NT2/D1 (cell line): Measurements from ENCODE around the gene ARL5B.

Experiments
- DNase-seq: peaks from one replicate; pipeline ENCODE4 v3.0.0-alpha.2; 2011; ENCODE audit warnings: low read depth, low spot score
- H3K27me3 ChIP-seq: 2 replicates; pipeline ENCODE4 v1.6.0; 2011; ENCODE audit warnings: mild to moderate bottlenecking; ENCODE audit not compliant: insufficient read length, insufficient read depth
- H3K36me3 ChIP-seq: 2 replicates; pipeline ENCODE4 v1.6.1; 2011; ENCODE audit warnings: mild to moderate bottlenecking, low read length, mixed read lengths; ENCODE audit not compliant: insufficient read depth, insufficient read length
- H3K4me1 ChIP-seq: 2 replicates; pipeline ENCODE4 v1.5.1; 2011; ENCODE audit not compliant: insufficient read depth, insufficient read length
- H3K4me3 ChIP-seq: 2 replicates; pipeline ENCODE4 v1.5.1; 2011; ENCODE audit warnings: low read depth; ENCODE audit not compliant: insufficient read length
- H3K9ac ChIP-seq: 2 replicates; pipeline ENCODE4 v1.6.0; 2011; ENCODE audit warnings: low read depth; ENCODE audit not compliant: insufficient read length
- H3K9me3 ChIP-seq: 2 replicates; pipeline ENCODE4 v1.5.1; 2011; ENCODE audit warnings: mild to moderate bottlenecking, low read length; ENCODE audit not compliant: insufficient read depth
- SUZ12 ChIP-seq: IDR thresholded peaks from 2 replicates; pipeline ENCODE4 v1.6.1; 2011; ENCODE audit not compliant: insufficient read length, insufficient read depth; ENCODE audit errors: extremely low read depth
- YY1 ChIP-seq: IDR thresholded peaks from 2 replicates; pipeline ENCODE4 v1.6.1; 2011; ENCODE audit not compliant: insufficient read length, insufficient read depth
- ZNF274 ChIP-seq: IDR thresholded peaks from 2 replicates; pipeline ENCODE4 v1.6.1; 2011; ENCODE audit warnings: mild to moderate bottlenecking, low read depth, low read length

Gene ARL5B

GRCh38 chr10:18718991-18719390 lies 59.8 kb downstream of the ARL5B start:
- Histone ChIP-seq H3K4me3 (no peak overlapping the region), H3K27me3 (no peaks in the 10 kb centered on the region), H3K9ac (no peak overlapping the region), H3K36me3 (no peaks in the 10 kb centered on the region), H3K9me3 (no peaks in the 10 kb centered on the region), H3K4me1 (no peaks in the 10 kb centered on the region)
- no peak for DNase-seq
- TF ChIP-seq YY1 (no peak), SUZ12 (no peak), ZNF274 (no peak)

GRCh38 chr10:18719811-18720210 lies 60.6 kb downstream of the ARL5B start:
- no peaks in the 10 kb centered on the region for H3K36me3 ChIP-seq
- no peak for DNase-seq
- no peaks in the 10 kb centered on the region for H3K9me3 ChIP-seq
- TF ChIP-seq YY1 (no peak), ZNF274 (no peak), SUZ12 (no peak)
- H3K4me3 ChIP-seq: no peak overlapping the region
- H3K4me1 ChIP-seq: no peaks in the 10 kb centered on the region
- H3K27me3 ChIP-seq: no peaks in the 10 kb centered on the region
- no peak overlapping the region for H3K9ac ChIP-seq

DNA sequence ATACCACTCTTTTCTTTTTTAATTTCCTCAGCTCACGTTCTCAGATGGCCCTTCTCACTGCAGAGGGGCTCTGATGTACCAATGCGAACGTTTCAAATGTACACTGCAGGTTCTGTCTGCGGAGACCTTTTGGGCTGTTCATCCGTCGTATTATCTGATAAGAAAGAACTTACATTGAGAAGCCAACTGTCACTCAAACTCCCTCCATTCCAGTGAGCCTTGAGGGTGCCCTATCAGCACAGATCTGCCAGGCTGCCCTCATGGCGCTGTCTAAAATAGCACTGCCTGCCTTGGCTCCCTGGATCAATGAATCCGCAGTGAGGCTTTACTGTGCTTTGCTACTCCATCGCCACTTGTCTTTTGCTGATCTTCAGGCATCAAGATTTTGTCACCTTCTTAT lies 61.8 kb downstream of the ARL5B start:
- H3K9me3 ChIP-seq: no peaks in the 10 kb centered on the region
- no peaks in the 10 kb centered on the region for H3K27me3 ChIP-seq
- H3K4me1 ChIP-seq: no peaks in the 10 kb centered on the region
- TF ChIP-seq YY1 (no peak), SUZ12 (no peak), ZNF274 (no peak)
- no peak overlapping the region for H3K4me3 ChIP-seq
- DNase-seq: no peak
- no peak overlapping the region for H3K9ac ChIP-seq
- H3K36me3 ChIP-seq: no peaks in the 10 kb centered on the region

GRCh38 chr10:18723801-18724200 lies 64.6 kb downstream of the ARL5B start:
- DNase-seq: no peak
- TF ChIP-seq SUZ12: no peak

More at GRCh38 chr10:18723801-18724200, 64.6 kb downstream of the ARL5B start:
- Histone ChIP-seq H3K36me3 (no peaks in the 10 kb centered on the region), H3K9me3 (no peaks in the 10 kb centered on the region), H3K4me1 (no peaks in the 10 kb centered on the region), H3K9ac (no peak overlapping the region), H3K4me3 (no peak overlapping the region), H3K27me3 (no peaks in the 10 kb centered on the region)
